Measurements from ENCODE around the gene GJA3. TPM values are rescaled to one million over a fixed set of nuclear protein-coding genes. Genes with fewer than 3 reads are reported as not detected.

The GJA3 gene
- total and polyA plus RNA-seq, 2 donors (not counting 1 experiment from before 2014, with no cell fraction given) = 0.28 to 0.59 TPM

DNA sequence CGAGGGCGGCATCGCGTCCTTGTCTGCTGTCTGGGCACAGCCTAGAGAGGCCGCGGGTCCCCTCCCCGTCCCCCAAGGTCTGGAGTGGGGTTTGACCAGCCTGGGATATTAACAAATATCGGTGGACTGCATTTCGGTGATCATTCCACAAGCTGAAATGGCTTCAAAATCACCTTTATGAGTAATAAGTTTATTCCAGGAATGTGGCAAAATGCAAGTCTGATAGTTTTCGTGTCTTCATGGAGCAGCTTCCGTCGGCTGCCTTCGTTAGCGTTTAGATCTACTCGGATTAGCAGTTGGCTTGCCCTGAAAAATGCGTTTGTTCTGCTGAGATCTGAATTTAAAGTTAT lies 1.1 kb upstream of the GJA3 start:
- ChIA-PET CTCF (interaction anchor here (0.7 to 2.4 kb wide), 6 partner anchors 15 to 272 kb away, joined by 3 to 8 read pairs (median 3); no protein-coding TSS in a partner anchor), POLR2A (no interaction called here)
- Histone ChIP-seq H2AFZ (ENCODE audit: insufficient read depth, low read depth, low read length, poor library complexity, severe bottlenecking) (peak overlapping the region; percentile 84), H3K9me3 (ENCODE audit: control extremely low read depth in 1 of 3, control insufficient read depth in 2 of 3, insufficient read depth in 1 of 3, low read length in 2 of 3) (peaks cover 0 to 4% (median 4%) of the 10 kb centered on the region in 3 donors), H3K27ac (ENCODE audit: low read length in 2 of 2) (peak overlapping the region in 1 of 2 donors; percentile 91), H3K4me2 (replicated peaks; ENCODE audit: low read depth, low read length, poor library complexity, severe bottlenecking) (peak overlapping the region; percentile 86), H3K79me2 (ENCODE audit: control insufficient read depth, insufficient read depth, low read length) (no peaks in the 10 kb centered on the region), H3K36me3 (replicated peaks in 1 of 2; ENCODE audit: control extremely low read depth in 1 of 2, control insufficient read depth in 1 of 2, extremely low read depth in 1 of 2, insufficient read depth in 2 of 2, low read length in 1 of 2) (no peaks in the 10 kb centered on the region), H3K4me1 (ENCODE audit: control insufficient read depth in 2 of 2, insufficient read depth in 2 of 2, low read length in 2 of 2) (peaks cover 15 to 20% of the 10 kb centered on the region in 2 donors), H3K4me3 (ENCODE audit: control extremely low read depth in 1 of 5, extremely low read depth in 1 of 5, insufficient read depth in 1 of 5, low read depth in 2 of 5, low read length in 4 of 5) (peak overlapping the region in 4 of 5 experiments; percentile 39 to 66 (median 60)), H3K27me3 (replicated peaks in 1 of 4; ENCODE audit: control extremely low read depth in 1 of 4, control insufficient read depth in 3 of 4, insufficient read depth in 4 of 4, low read length in 3 of 4) (peaks cover 0 to 11% (median 1%) of the 10 kb centered on the region in 4 experiments), H4K20me1 (ENCODE audit: control insufficient read depth, insufficient read depth, low read length, poor library complexity, severe bottlenecking) (no peaks in the 10 kb centered on the region), H3K9ac (ENCODE audit: low read length) (peak overlapping the region; percentile 65)
- H3K27me3 Mint-ChIP-seq = peaks cover 25% of the 10 kb centered on the region
- TF ChIP-seq EZH2 (IDR thresholded peaks at IDR 0.05; ENCODE audit: borderline replicate concordance, insufficient read depth, low read depth, low read length, poor library complexity, severe bottlenecking) = no peak
- TF ChIP-seq, protein P1, sequence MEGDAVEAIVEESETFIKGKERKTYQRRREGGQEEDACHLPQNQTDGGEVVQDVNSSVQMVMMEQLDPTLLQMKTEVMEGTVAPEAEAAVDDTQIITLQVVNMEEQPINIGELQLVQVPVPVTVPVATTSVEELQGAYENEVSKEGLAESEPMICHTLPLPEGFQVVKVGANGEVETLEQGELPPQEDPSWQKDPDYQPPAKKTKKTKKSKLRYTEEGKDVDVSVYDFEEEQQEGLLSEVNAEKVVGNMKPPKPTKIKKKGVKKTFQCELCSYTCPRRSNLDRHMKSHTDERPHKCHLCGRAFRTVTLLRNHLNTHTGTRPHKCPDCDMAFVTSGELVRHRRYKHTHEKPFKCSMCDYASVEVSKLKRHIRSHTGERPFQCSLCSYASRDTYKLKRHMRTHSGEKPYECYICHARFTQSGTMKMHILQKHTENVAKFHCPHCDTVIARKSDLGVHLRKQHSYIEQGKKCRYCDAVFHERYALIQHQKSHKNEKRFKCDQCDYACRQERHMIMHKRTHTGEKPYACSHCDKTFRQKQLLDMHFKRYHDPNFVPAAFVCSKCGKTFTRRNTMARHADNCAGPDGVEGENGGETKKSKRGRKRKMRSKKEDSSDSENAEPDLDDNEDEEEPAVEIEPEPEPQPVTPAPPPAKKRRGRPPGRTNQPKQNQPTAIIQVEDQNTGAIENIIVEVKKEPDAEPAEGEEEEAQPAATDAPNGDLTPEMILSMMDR (IDR thresholded peaks at IDR 0.05) = no peak
- H3K27ac Mint-ChIP-seq = peak overlapping the region; percentile 80
- H3K9me3 Mint-ChIP-seq (ENCODE audit: insufficient read depth) = no peaks in the 10 kb centered on the region
- ATAC-seq (ENCODE audit: low read depth) = no peak
- 59% methylated on average over 12 of the region's 16 CpGs for WGBS (ENCODE audit: insufficient coverage)
- intact Hi-C loops (cut with micrococcal nuclease) = loop anchor here (5.0 kb wide), 2 partner anchors 300 to 380 kb away; partner anchors contain the start of genes PSPC1 and ZMYM5
- DNase-seq = no peak
- peak overlapping the region; percentile 89 for H3K4me3 Mint-ChIP-seq
- H3K4me1 Mint-ChIP-seq = peaks cover 24% of the 10 kb centered on the region

DNA sequence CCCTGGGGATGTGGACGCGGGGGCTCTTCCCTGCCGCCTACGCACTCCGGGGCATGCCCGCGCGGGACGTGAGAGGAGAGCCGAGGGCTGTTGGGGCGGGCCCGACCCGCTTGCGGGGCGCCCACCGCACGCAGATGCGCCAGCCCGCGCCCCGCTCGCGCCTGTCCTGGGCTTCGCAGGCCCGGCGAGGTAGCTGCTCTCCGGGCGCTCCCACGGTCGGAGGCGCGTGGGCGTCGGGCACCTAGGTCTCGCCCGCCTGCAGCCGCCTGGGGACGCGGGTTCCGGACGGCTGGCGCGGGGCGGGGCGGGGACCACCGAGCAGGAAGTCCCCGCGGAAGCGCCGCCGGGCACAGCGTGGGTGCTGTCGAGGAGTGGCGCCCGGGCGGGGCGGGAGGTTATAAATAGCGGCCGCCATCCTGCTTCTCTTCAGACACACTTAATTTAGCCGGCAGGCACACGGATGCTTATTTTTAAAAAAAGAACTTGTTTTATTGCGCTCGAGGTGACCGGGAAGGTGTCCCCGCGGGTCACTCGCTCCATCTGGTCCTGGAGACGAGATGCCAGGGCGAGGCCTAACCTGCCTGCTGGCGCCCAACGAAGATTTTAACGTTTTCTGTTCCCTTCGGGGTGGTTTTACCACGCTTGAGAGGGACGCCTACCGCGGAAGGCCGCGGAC lies 561 bp upstream of the GJA3 start:
- no peaks in the 10 kb centered on the region for H3K9me3 Mint-ChIP-seq (ENCODE audit: insufficient read depth)
- peak; percentile 86 for DNase-seq
- peak overlapping the region; percentile 89 for H3K4me3 Mint-ChIP-seq
- H3K27me3 ChIP-seq (replicated peaks in 1 of 4; ENCODE audit: control extremely low read depth in 1 of 4, control insufficient read depth in 3 of 4, insufficient read depth in 4 of 4, low read length in 3 of 4) = peaks cover 0 to 6% (median 1%) of the 10 kb centered on the region in 4 experiments
- under 1% methylated on average over 79 of the region's 79 CpGs for WGBS (ENCODE audit: insufficient coverage)
- H3K4me2 ChIP-seq (replicated peaks; ENCODE audit: low read depth, low read length, poor library complexity, severe bottlenecking) = peak overlapping the region; percentile 86
- peaks cover 0 to 4% (median 4%) of the 10 kb centered on the region in 3 donors for H3K9me3 ChIP-seq (ENCODE audit: control extremely low read depth in 1 of 3, control insufficient read depth in 2 of 3, insufficient read depth in 1 of 3, low read length in 2 of 3)
- TF ChIP-seq EZH2 (IDR thresholded peaks at IDR 0.05; ENCODE audit: borderline replicate concordance, insufficient read depth, low read depth, low read length, poor library complexity, severe bottlenecking) = no peak
- TF ChIP-seq, protein P1 (IDR thresholded peaks at IDR 0.05) = no peak
- peak overlapping the region in 1 of 2 donors; percentile 91 for H3K27ac ChIP-seq (ENCODE audit: low read length in 2 of 2)
- peak overlapping the region; percentile 65 for H3K9ac ChIP-seq (ENCODE audit: low read length)
- H3K4me1 Mint-ChIP-seq = peaks cover 24% of the 10 kb centered on the region
- ChIA-PET POLR2A (no interaction called here), CTCF (interaction anchor here (0.7 to 2.4 kb wide), 5 partner anchors 15 to 271 kb away, joined by 3 to 8 read pairs (median 3); no protein-coding TSS in a partner anchor)
- H3K36me3 ChIP-seq (replicated peaks in 1 of 2; ENCODE audit: control extremely low read depth in 1 of 2, control insufficient read depth in 1 of 2, extremely low read depth in 1 of 2, insufficient read depth in 2 of 2, low read length in 1 of 2) = no peaks in the 10 kb centered on the region
- no peaks in the 10 kb centered on the region for H3K79me2 ChIP-seq (ENCODE audit: control insufficient read depth, insufficient read depth, low read length)
- H3K27me3 Mint-ChIP-seq = peaks cover 20% of the 10 kb centered on the region
- H2AFZ ChIP-seq (ENCODE audit: insufficient read depth, low read depth, low read length, poor library complexity, severe bottlenecking) = peak overlapping the region; percentile 84
- H3K4me3 ChIP-seq (ENCODE audit: control extremely low read depth in 1 of 5, extremely low read depth in 1 of 5, insufficient read depth in 1 of 5, low read depth in 2 of 5, low read length in 4 of 5) = peak overlapping the region in 4 of 5 experiments; percentile 44 to 66 (median 60)
- H3K4me1 ChIP-seq (ENCODE audit: control insufficient read depth in 2 of 2, insufficient read depth in 2 of 2, low read length in 2 of 2) = peaks cover 15 to 20% of the 10 kb centered on the region in 2 donors
- ATAC-seq (ENCODE audit: low read depth) = peak; percentile 70
- no peaks in the 10 kb centered on the region for H4K20me1 ChIP-seq (ENCODE audit: control insufficient read depth, insufficient read depth, low read length, poor library complexity, severe bottlenecking)
- intact Hi-C loops (cut with micrococcal nuclease) = loop anchor here (5.0 kb wide), 2 partner anchors 299 to 379 kb away; partner anchors contain the start of genes PSPC1 and ZMYM5
- peak overlapping the region; percentile 80 for H3K27ac Mint-ChIP-seq
